Transverse colon (tissue), 4 donors: ENCODE results near the gene LRBA.

ENCODE experiments used
- POLR2AphosphoS5 ChIP-seq, 3 donors: sonication (generic); formaldehyde crosslinking; IDR thresholded peaks; one replicate each; pipeline ENCODE4 v1.6.1; 2016; ENCODE audit warnings: antibody characterized with exemption in 3 of 3
- TF ChIP-seq, protein P1 (sequence below), 5 experiments: fragments of 200-600 bp in 3 of 5; fragments of 450-650 bp in 2 of 5; sonication (generic) in 3 of 5; IDR thresholded peaks; 1 replicate in 2 of 5; 2 replicates in 3 of 5; pipeline ENCODE4 v1.5.1; 2016 to 2017; ENCODE audit warnings: antibody characterized with exemption in 5 of 5, inconsistent platforms in 3 of 5, mild to moderate bottlenecking in 2 of 5, moderate library complexity in 1 of 5

- TF ChIP-seq, protein P1, sequence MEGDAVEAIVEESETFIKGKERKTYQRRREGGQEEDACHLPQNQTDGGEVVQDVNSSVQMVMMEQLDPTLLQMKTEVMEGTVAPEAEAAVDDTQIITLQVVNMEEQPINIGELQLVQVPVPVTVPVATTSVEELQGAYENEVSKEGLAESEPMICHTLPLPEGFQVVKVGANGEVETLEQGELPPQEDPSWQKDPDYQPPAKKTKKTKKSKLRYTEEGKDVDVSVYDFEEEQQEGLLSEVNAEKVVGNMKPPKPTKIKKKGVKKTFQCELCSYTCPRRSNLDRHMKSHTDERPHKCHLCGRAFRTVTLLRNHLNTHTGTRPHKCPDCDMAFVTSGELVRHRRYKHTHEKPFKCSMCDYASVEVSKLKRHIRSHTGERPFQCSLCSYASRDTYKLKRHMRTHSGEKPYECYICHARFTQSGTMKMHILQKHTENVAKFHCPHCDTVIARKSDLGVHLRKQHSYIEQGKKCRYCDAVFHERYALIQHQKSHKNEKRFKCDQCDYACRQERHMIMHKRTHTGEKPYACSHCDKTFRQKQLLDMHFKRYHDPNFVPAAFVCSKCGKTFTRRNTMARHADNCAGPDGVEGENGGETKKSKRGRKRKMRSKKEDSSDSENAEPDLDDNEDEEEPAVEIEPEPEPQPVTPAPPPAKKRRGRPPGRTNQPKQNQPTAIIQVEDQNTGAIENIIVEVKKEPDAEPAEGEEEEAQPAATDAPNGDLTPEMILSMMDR (IDR thresholded peaks at IDR 0.05) = no peak
- TF ChIP-seq POLR2AphosphoS5 (IDR thresholded peaks at IDR 0.05) = no peak
Measured at GRCh38 chr4:150971901-150972300, 43.2 kb downstream of the LRBA start.
